ENCODE results near the gene PAOX. TPM values are rescaled to one million over a fixed set of nuclear protein-coding genes. Genes with fewer than 3 reads are reported as not detected.

PAOX gene
- total RNA-seq, 1 donor from 2014 or later, result 8.2 TPM

DNA sequence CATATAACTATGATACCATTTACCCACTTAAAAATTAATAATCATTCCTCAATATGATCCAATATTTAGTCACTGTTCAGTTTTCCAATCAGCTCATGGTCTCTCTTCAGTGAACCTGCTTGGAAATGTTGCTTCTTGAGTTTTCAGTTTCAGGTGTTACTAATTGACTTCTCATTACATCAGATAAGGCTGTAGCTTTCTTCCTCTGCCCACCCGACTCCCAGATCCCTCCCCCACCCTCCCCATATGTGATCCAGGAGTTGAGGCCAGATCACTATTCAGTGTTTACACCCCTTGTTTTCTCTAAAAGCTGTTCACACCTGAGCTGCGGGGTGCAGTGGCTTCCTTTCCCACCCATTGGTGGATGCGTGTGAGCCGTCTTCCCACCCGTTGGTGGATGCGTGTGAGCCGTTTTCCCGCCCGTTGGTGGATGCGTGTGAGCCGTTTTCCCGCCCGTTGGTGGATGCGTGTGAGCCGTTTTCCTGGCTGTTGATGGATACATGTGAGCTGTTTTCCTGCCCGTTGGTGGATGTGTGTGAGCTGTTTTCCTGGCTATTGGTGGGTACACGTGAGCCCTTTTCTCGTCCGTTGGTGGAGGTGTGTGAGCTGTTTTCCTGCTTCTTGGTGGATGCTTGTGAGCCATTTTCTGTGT, 11.7 kb downstream of the PAOX start:
- Mint-ChIP-seq H3K36me3 (peaks cover 8% of the 10 kb centered on the region), H3K4me3 (no peak overlapping the region), H3K27ac (no peak overlapping the region), H3K9me3 (no peaks in the 10 kb centered on the region), H3K27me3 (no peaks in the 10 kb centered on the region), H3K4me1 (ENCODE audit: unreplicated experiment) (peaks cover 9% of the 10 kb centered on the region)
- TF ChIP-seq, protein P1, sequence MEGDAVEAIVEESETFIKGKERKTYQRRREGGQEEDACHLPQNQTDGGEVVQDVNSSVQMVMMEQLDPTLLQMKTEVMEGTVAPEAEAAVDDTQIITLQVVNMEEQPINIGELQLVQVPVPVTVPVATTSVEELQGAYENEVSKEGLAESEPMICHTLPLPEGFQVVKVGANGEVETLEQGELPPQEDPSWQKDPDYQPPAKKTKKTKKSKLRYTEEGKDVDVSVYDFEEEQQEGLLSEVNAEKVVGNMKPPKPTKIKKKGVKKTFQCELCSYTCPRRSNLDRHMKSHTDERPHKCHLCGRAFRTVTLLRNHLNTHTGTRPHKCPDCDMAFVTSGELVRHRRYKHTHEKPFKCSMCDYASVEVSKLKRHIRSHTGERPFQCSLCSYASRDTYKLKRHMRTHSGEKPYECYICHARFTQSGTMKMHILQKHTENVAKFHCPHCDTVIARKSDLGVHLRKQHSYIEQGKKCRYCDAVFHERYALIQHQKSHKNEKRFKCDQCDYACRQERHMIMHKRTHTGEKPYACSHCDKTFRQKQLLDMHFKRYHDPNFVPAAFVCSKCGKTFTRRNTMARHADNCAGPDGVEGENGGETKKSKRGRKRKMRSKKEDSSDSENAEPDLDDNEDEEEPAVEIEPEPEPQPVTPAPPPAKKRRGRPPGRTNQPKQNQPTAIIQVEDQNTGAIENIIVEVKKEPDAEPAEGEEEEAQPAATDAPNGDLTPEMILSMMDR (conservative IDR thresholded peaks at IDR 0.05), result no peak
- DNase-seq (ENCODE audit: extremely low spot score, unreplicated experiment), result no peak

GRCh38 chr10:133391249-133391635, 12.2 kb downstream of the PAOX start:
- no peaks in the 10 kb centered on the region for H3K9me3 Mint-ChIP-seq
- no peak for DNase-seq (ENCODE audit: extremely low spot score, unreplicated experiment)
- peaks cover 9% of the 10 kb centered on the region for H3K4me1 Mint-ChIP-seq (ENCODE audit: unreplicated experiment)
- no peak overlapping the region for H3K4me3 Mint-ChIP-seq
- TF ChIP-seq, protein P1 (conservative IDR thresholded peaks at IDR 0.05), result no peak
- peaks cover 5% of the 10 kb centered on the region for H3K36me3 Mint-ChIP-seq
- no peaks in the 10 kb centered on the region for H3K27me3 Mint-ChIP-seq
- no peak overlapping the region for H3K27ac Mint-ChIP-seq

DNA sequence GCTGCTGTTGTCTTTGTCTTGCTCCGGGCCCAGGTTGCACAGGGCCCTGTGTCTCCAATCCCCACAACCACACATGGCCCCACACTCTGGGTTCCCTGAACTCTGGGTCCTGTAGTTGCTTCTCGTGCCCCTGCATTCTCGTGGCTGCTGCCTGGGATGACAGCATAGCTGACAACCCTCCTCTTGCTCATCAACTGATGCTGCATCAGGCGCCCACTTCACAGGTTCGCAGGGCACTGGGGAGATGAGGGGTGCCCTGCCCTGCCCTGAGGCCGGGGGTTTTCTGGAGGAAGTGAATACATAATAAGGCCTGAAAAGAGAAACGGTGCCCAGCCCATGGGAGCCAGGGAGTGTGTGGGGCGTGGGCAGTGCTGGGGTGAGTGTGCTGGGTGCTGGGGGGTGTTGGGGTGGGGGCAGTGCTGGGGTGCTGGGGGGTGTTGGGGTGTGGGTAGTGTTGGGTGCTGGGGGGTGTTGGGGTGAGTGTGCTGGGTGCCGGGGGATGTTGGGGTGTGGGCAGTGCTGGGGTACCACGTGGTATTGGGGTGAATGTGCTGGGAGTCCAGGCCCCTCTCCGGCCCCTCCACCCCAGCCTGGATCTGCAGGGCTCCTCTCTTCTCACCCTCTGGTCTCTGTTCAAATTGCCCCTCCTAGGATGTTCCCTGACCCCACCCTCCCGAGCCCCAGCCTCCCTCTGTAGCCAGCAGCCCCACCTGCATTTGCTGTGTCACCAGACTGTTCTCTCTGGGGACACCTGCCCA, 12.9 kb downstream of the PAOX start:
- peaks cover 9% of the 10 kb centered on the region for H3K4me1 Mint-ChIP-seq (ENCODE audit: unreplicated experiment)
- H3K36me3 Mint-ChIP-seq, result peaks cover 3% of the 10 kb centered on the region
- TF ChIP-seq, protein P1 (conservative IDR thresholded peaks at IDR 0.05), result no peak
- H3K27ac Mint-ChIP-seq, result no peak overlapping the region
- no peak for DNase-seq (ENCODE audit: extremely low spot score, unreplicated experiment)
- H3K4me3 Mint-ChIP-seq, result no peak overlapping the region
- H3K9me3 Mint-ChIP-seq, result no peaks in the 10 kb centered on the region
- no peaks in the 10 kb centered on the region for H3K27me3 Mint-ChIP-seq

DNA sequence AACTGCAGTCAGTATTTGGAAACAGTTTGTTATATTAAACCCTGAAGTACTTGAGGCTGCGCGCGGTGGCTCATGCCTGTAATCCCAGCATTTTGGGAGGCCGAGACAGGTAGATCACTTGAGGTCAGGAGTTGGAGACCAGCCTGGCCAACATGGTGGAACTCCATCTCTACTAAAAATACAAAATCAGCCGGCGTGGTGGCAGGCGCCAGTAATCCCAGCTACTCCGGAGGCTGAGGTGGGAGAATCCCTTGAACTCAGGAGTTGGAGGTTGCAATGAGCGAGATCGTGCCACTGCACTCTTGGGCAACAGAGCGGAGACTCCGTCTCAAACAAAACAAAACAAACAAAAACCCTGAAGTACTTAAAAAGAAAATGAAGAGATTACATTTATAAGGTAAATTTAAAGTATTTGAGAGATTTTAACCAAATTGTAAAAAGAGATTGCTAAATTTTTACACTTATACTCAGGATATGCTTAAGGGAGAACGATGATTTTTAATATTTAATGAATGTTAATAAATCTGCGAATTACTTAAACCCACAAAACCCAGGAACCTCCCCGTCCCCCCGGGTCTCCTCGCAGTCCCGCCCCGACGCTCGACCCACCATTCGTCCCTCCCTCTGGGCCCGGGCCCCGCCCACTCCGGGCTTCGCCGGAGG, 14.5 kb downstream of the PAOX start:
- H3K4me1 Mint-ChIP-seq (ENCODE audit: unreplicated experiment), result peaks cover 9% of the 10 kb centered on the region
- TF ChIP-seq, protein P1 (conservative IDR thresholded peaks at IDR 0.05), result no peak
- peak overlapping the region; percentile 73 for H3K27ac Mint-ChIP-seq
- H3K4me3 Mint-ChIP-seq, result peak overlapping the region; percentile 98
- peaks cover 8% of the 10 kb centered on the region for H3K36me3 Mint-ChIP-seq
- no peak for DNase-seq (ENCODE audit: extremely low spot score, unreplicated experiment)
- no peaks in the 10 kb centered on the region for H3K9me3 Mint-ChIP-seq
- no peaks in the 10 kb centered on the region for H3K27me3 Mint-ChIP-seq

- peak; percentile 97 for DNase-seq (ENCODE audit: extremely low spot score, unreplicated experiment)
- TF ChIP-seq, protein P1 (conservative IDR thresholded peaks at IDR 0.05), result peak; percentile 38
- peak within 1 kb of the TSS; percentile 96 for H3K27ac Mint-ChIP-seq
- no peaks in the 10 kb centered on the region for H3K9me3 Mint-ChIP-seq
- H3K36me3 Mint-ChIP-seq, result peaks cover 8% of the 10 kb centered on the region
- H3K27me3 Mint-ChIP-seq, result no peaks in the 10 kb centered on the region
- peaks cover 9% of the 10 kb centered on the region for H3K4me1 Mint-ChIP-seq (ENCODE audit: unreplicated experiment)
- peak within 1 kb of the TSS; percentile 98 for H3K4me3 Mint-ChIP-seq
Measured at GRCh38 chr10:133394064-133394663, 15.1 kb downstream of the PAOX start, which contains the start of gene MTG1. Gene MTG1 (plus strand): TSS chr10:133394157. CDS start chr10:133394221, 64 bp downstream.
